Adrenal gland (tissue), 5 donors: ENCODE results near the gene USP14.

ENCODE experiments used
- CTCF ChIP-seq, 6 experiments: fragments of 450-650 bp in 4 of 6; fragments of 200-600 bp in 2 of 6; sonication (generic) in 1 of 6; IDR thresholded peaks; 1 replicate in 5 of 6; 2 replicates in 1 of 6; pipeline versions ENCODE4 v1.5.1 to v1.8.0; 2016 to 2021; ENCODE audit warnings: antibody characterized with exemption in 6 of 6, mild to moderate bottlenecking in 2 of 6, moderate library complexity in 1 of 6
- POLR2A ChIP-seq, 2 donors: fragments of 450-650 bp; IDR thresholded peaks; one replicate each; pipeline ENCODE4 v1.6.1; 2017; ENCODE audit warnings: antibody characterized with exemption in 2 of 2, mild to moderate bottlenecking in 2 of 2, moderate library complexity in 1 of 2
- donor health status: DM: no; HTN: no; CAD: no.

- TF ChIP-seq POLR2A (IDR thresholded peaks at IDR 0.05) (no peak), CTCF (IDR thresholded peaks at IDR 0.05) (no peak)
These were observed 40.9 kb downstream of the USP14 start for GRCh38 chr18:199214-199613.
